Inferior parietal cortex (tissue), 1 donor: Measurements from ENCODE around the gene ANXA2.

Source experiments
- DNase-seq: peaks from one replicate; pipeline ENCODE4 v3.0.0-alpha.2; 2016; ENCODE audit errors: extremely low spot score

The ANXA2 gene

GRCh38 chr15:60299452-60300047 lies 98.2 kb downstream of the ANXA2 start:
- DNase-seq, result peak; percentile 14
